Measurements from ENCODE around the gene CNNM2.

CNNM2 gene

GRCh38 chr10:102984086-102984485 is 66.0 kb downstream of the CNNM2 start:
- H2AFZ ChIP-seq (ENCODE audit: low read depth, low read length, severe bottlenecking): no peak overlapping the region
- H3K36me3 ChIP-seq (ENCODE audit: low read length): no peaks in the 10 kb centered on the region
- H3K79me2 ChIP-seq (ENCODE audit: insufficient read depth, low read length): no peaks in the 10 kb centered on the region
- H3F3A ChIP-seq (ENCODE audit: insufficient read depth): no peaks in the 10 kb centered on the region
- no peaks in the 10 kb centered on the region for H3K9me2 ChIP-seq (replicated peaks; ENCODE audit: insufficient read depth, low read length)
- TF ChIP-seq EZH2phosphoT487 (conservative IDR thresholded peaks at IDR 0.05; ENCODE audit: low read length): no peak
- TF ChIP-seq CTCF (IDR thresholded peaks at IDR 0.05; ENCODE audit: insufficient read depth, low read length, poor library complexity, severe bottlenecking): no peak
- H3K27me3 ChIP-seq (ENCODE audit: low read length): no peaks in the 10 kb centered on the region
- no peak overlapping the region for H3K4me3 ChIP-seq (ENCODE audit: insufficient read depth, low read length, poor library complexity, severe bottlenecking)
- H3K27ac ChIP-seq (ENCODE audit: low read depth, low read length): no peak overlapping the region
- no peak overlapping the region for H3K9ac ChIP-seq (ENCODE audit: low read length)
- H4K20me1 ChIP-seq (ENCODE audit: low read depth, low read length): no peaks in the 10 kb centered on the region
- H3K9me3 ChIP-seq (ENCODE audit: insufficient read depth, low read length): no peaks in the 10 kb centered on the region
- H3K4me2 ChIP-seq (ENCODE audit: low read depth, low read length, poor library complexity, severe bottlenecking): no peak overlapping the region

GRCh38 chr10:102985811-102986210 is 67.7 kb downstream of the CNNM2 start:
- Histone ChIP-seq H3K36me3 (ENCODE audit: low read length) (no peaks in the 10 kb centered on the region), H3K4me2 (ENCODE audit: low read depth, low read length, poor library complexity, severe bottlenecking) (no peak overlapping the region), H3F3A (ENCODE audit: insufficient read depth) (no peaks in the 10 kb centered on the region), H4K20me1 (ENCODE audit: low read depth, low read length) (no peaks in the 10 kb centered on the region), H3K9me2 (replicated peaks; ENCODE audit: insufficient read depth, low read length) (no peaks in the 10 kb centered on the region), H3K4me3 (ENCODE audit: insufficient read depth, low read length, poor library complexity, severe bottlenecking) (no peak overlapping the region), H2AFZ (ENCODE audit: low read depth, low read length, severe bottlenecking) (no peak overlapping the region), H3K9me3 (ENCODE audit: insufficient read depth, low read length) (no peaks in the 10 kb centered on the region), H3K27me3 (ENCODE audit: low read length) (no peaks in the 10 kb centered on the region), H3K27ac (ENCODE audit: low read depth, low read length) (no peak overlapping the region), H3K79me2 (ENCODE audit: insufficient read depth, low read length) (no peaks in the 10 kb centered on the region), H3K9ac (ENCODE audit: low read length) (no peak overlapping the region)
- TF ChIP-seq CTCF (IDR thresholded peaks at IDR 0.05; ENCODE audit: insufficient read depth, low read length, poor library complexity, severe bottlenecking): no peak
- TF ChIP-seq EZH2phosphoT487 (conservative IDR thresholded peaks at IDR 0.05; ENCODE audit: low read length): no peak

GRCh38 chr10:102988404-102989314 is 70.6 kb downstream of the CNNM2 start:
- no peak overlapping the region for H2AFZ ChIP-seq (ENCODE audit: low read depth, low read length, severe bottlenecking)
- no peak overlapping the region for H3K9ac ChIP-seq (ENCODE audit: low read length)
- H3K4me3 ChIP-seq (ENCODE audit: insufficient read depth, low read length, poor library complexity, severe bottlenecking): no peak overlapping the region
- H3K9me3 ChIP-seq (ENCODE audit: insufficient read depth, low read length): no peaks in the 10 kb centered on the region
- TF ChIP-seq CTCF (IDR thresholded peaks at IDR 0.05; ENCODE audit: insufficient read depth, low read length, poor library complexity, severe bottlenecking): no peak
- TF ChIP-seq EZH2phosphoT487 (conservative IDR thresholded peaks at IDR 0.05; ENCODE audit: low read length): no peak
- no peaks in the 10 kb centered on the region for H3F3A ChIP-seq (ENCODE audit: insufficient read depth)
- no peaks in the 10 kb centered on the region for H3K27me3 ChIP-seq (ENCODE audit: low read length)
- H3K36me3 ChIP-seq (ENCODE audit: low read length): no peaks in the 10 kb centered on the region
- H3K27ac ChIP-seq (ENCODE audit: low read depth, low read length): no peak overlapping the region
- no peak overlapping the region for H3K4me2 ChIP-seq (ENCODE audit: low read depth, low read length, poor library complexity, severe bottlenecking)
- no peaks in the 10 kb centered on the region for H3K79me2 ChIP-seq (ENCODE audit: insufficient read depth, low read length)
- H4K20me1 ChIP-seq (ENCODE audit: low read depth, low read length): no peaks in the 10 kb centered on the region
- no peaks in the 10 kb centered on the region for H3K9me2 ChIP-seq (replicated peaks; ENCODE audit: insufficient read depth, low read length)

Measured in SU-DHL-6 (cell line).